Astrocyte of the spinal cord (primary cell): ENCODE results near the gene NBR1.
"Not testable (repeated sequence)": the region's sequence is repeated elsewhere in the genome, so short reads cannot be mapped to it uniquely, and the experiment has no call there.

Experiments used
- DNase-seq: peaks from one replicate; pipeline ENCODE4 v3.0.0; 2011; ENCODE audit warnings: low read depth, low spot score
- H3K4me3 ChIP-seq: 2 replicates; pipeline ENCODE4 v1.5.1; 2011; ENCODE audit warnings: low read depth, mild to moderate bottlenecking, low read length, moderate library complexity
- in situ Hi-C: cut with HindIII; loops from 2 replicates; pipeline ENCODE4 v1.10.0; 2017; ENCODE audit warnings: low sequenced_read_pairs

The NBR1 gene

DNA sequence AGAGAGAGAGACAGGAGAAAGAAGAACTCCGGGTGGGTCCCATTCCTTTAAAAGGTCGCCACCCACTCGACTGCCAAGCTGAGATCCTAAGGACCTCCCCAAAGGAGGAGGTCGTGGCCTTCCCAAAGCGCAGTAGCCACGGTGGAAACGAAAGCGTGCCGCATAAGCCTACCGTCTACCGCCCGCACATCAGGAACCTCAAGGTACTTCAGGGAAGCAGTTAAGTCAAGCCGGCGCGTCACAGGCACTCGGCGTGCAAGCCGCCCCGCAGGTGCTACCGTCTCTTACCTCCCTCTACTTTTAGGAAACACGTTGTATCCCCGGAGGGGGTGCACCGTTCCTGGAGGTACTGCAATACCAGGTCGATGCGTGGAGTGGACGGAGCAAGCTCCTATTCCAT, 68.6 kb downstream of the NBR1 start:
- in situ Hi-C loops, H3K4me3 ChIP-seq, DNase-seq: not testable (repeated sequence)

DNA sequence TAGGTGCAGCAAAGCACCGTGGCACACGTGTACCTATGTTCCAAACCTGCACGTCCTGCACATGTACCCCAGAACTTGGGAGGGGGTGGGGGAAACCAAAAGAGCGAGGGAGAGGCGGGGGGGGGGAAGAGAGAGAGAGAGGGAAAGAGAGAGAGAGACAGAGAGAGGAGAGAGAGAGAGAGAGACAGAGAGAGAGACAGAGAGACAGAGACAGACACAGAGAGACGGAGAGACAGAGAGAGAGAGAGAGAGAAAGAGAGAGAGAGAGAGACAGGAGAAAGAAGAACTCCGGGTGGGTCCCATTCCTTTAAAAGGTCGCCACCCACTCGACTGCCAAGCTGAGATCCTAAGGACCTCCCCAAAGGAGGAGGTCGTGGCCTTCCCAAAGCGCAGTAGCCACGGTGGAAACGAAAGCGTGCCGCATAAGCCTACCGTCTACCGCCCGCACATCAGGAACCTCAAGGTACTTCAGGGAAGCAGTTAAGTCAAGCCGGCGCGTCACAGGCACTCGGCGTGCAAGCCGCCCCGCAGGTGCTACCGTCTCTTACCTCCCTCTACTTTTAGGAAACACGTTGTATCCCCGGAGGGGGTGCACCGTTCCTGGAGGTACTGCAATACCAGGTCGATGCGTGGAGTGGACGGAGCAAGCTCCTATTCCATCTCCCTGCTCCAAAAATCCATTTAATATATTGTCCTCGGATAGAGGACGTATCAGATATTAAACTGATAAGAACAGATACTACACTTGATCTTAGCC, 69.8 kb downstream of the NBR1 start:
- DNase-seq, in situ Hi-C loops, H3K4me3 ChIP-seq: not testable (repeated sequence)

GRCh38 chr17:43246456-43246855, 75.4 kb downstream of the NBR1 start:
- in situ Hi-C loops, DNase-seq, H3K4me3 ChIP-seq: not testable (repeated sequence)
